GM18508 (cell line): Measurements from ENCODE around the gene RASAL2.
"Not testable (repeated sequence)": the region's sequence is repeated elsewhere in the genome, so short reads cannot be mapped to it uniquely, and the experiment has no call there.

Experiments used
- ATAC-seq: cut with Tn5 transposase; IDR thresholded peaks from one replicate; pipeline ENCODE4 v1.9.1; 2021; ENCODE audit warnings: moderate number of reproducible peaks; ENCODE audit not compliant: insufficient read depth, unreplicated experiment

RASAL2 gene

DNA sequence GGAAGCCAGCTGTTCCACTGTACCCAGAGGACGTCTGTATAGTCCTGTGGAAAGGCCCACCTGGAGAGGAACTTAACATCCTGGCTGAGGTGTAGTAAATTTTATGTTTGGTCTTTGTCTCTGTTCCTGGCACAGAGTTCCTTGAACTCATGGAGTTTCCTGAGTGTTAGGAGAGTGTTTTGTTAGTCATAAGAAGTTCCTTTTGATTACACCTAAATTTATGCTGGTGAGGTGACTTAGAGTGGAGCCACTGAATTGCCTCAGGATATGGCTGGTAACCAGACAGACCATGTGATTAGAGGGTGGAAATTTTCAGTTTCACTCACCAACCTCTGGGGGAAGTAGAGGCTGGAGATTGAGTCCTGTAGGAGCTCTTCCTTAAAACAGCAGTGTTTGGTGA, 57.9 kb downstream of the RASAL2 start:
- ATAC-seq = no peak

DNA sequence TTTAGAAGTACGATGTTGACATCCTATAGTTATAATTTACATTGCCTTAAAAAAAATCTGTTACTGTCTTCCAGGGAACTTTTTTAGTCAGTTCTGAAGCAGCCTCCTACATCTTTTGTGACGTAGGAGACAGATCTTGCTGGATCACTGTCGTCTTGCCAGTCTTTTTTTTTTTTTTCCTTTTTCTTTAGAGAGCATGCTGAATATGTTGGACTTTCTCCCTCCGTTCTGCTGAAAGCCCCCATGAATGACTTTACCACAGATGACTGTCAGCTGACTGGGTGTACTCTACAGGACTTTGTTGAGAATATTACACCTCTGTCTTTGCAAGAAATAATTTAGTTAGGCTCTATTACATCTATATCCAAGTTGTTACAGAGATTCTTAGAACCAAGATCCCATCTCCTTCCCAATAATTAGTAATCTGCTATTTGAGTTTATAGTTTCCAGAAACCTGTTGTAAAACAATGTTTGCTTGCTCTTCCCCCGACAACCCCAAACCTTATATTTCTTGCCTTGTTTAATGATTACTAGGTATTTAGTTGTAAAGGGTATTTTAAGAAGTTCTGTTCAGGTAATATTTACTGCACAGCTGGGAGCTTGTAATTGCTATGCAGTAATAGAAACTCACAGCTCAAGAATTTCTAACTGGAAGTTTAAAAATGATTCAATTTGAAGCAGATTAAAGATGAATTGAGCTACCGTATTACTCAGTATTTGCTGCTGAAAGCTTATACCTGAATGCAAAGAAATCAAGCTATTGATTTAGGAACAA, 61.8 kb downstream of the RASAL2 start:
- no peak for ATAC-seq

DNA sequence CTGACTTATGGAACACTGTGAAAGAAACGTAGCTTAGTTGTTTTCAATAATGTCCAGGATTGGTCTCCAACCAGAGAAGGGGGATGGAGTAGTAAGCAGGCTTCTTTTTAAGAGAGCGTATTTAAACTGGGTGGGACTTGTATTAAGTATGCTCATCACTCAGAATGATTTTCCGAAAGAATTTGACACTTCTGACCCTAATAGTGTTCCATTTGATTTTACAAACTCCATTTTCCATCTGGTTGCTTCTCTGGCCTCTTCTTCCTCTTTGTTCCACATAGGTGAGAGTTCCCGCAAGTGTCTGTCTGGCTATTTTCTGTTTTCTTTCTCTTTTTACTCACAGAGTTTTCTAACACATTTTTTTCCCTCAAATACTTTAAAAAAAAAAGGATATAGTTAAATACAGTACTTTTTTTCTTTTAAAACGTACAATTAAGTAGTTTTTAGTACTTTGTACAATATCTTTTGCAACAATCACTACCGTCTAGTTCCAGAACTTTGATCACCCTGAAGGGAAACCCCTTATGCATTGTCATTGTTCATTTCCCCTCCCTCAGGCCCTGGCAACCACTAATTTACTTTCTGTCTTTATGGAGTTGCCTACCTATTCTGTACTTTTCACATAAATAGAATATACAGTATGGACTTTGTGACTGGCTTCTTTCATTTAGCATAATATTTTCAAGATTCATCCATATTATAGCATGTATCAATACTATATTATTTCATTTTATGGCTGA, 67.0 kb downstream of the RASAL2 start:
- no peak for ATAC-seq

DNA sequence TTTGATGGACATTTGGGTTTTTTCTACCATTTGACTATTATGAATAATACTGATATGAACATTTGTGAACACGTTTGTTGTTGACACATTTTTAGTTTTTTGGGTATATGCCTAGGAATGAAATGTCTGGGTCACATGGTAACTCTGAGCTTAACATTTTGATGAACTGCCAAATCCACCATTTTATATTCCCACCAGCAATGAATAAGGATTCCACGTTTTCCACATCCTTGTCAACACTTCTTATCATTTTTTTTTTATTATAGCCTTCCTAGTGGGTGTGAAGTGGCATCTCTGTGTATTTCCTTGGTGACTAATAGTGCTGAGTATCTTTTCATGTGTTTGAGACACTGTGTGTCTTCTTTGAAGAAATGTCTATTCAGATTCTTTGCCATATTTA, 67.6 kb downstream of the RASAL2 start:
- no peak for ATAC-seq

DNA sequence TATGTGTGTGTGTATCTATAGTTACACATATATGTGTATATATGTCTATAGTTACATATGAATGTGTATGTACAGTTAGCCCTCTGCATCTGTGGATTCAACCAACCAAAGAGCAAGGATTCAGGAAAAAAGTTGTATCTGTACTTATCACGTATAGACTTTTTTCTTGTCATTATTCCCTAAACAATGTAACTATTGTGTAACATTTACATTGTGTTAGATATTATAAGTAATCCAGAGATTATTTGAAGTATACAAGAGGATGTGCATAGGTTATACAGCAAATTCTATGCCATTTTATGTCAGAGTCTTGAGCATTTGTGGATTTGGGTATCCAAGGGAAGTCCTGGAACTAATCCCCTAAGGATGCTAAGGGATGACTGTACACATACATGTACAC, 71.3 kb downstream of the RASAL2 start:
- no peak for ATAC-seq

DNA sequence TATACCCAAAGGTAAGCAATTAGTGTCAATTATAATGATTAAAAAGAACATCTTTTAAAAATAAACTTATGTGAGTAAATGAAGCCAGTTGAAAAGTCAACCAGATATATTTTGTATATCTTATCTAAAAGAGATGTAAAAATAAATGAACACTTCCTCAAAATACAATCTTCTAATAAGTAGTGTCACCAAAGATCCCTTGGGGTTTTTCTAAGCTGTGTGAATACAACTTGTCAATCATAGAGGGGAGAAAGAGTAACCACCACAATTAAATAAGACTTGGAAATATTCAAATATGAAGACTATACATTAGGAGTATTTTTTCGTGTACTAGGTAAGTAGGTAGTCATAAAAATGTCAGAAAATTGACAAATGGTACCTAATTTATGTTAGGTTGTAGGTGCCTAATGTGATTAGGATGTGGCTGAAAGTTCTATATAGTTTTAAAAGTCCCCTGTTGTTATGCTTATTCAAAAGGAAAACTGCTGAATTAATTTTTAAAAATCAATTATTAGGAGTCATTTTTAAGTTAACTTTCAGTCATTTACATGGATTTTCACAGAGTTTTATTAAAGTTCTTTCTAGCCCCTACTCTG, 72.6 kb downstream of the RASAL2 start:
- no peak for ATAC-seq

DNA sequence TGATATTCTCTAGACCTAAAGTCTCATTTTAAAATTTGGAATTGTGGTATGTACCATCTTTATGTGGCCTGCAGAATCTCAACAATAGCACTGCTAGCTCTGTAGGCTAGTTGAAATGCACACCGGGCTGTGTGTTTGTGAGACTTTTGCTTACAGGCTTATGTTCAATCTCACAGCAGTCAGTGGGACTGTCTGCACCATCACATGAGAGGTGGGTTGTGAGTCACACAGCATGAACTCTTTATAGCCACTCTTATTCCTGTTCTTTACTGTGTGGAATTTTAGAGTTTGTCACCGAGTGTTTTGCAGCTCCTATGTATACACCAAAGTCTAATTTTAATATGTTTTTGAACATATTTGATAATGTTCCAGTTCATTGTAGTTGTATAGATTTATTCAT, 74.6 kb downstream of the RASAL2 start:
- no peak for ATAC-seq

DNA sequence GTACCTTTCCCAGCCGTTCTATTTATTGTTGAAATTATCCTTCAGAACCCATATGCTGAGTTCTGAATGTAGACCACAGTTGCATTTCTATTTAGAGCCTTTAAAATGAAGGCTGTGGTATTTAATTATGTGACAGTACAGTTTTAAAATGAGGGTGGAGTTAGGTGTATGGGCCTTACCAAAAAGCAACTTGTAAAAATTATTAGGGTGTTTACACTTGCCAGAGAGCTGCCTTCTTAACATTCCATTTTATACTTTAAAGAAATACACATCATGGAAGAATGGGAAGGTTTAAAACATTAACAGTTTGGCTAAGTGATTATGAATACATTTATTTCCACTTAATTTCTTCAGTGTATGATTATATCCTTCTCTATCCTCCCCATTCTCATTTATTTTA, 75.7 kb downstream of the RASAL2 start:
- no peak for ATAC-seq

DNA sequence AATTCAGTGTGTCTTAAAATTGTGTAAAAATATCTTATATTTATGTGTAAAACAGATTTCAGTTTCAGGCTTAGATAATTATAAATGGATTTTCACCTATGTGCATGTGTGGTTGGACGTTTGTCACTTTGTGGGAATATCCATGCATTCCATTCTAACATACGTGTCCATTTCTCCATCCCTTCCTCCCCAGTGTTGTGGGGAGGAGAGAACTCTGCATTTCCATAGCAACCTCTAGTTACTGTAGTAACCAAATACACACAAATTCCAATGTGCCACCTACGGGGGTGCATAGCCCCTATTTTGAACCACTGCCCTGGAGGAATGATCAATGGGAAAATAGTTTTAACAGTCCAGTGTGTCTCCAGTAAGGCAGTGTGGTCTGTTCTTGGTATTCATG, 79.0 kb downstream of the RASAL2 start:
- no peak for ATAC-seq

DNA sequence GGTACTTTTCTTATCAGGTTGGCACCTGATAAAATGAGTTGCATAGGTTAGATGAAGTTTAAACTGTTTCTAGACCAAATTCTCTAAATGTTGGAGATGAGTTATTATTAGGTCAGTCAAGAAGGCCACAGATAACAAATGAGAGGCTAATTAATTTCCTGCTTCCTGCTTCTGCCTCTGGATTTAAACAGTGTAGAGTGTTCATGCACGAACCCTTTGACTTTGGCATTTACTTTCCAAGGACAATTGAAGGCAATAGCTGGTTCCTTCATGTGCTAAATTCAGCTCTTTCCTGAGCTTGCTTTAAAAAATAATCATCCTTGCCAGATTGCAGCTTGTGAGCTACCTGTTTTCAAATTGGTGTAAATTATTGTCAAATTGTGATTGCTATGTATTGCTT, 80.6 kb downstream of the RASAL2 start:
- ATAC-seq = no peak

DNA sequence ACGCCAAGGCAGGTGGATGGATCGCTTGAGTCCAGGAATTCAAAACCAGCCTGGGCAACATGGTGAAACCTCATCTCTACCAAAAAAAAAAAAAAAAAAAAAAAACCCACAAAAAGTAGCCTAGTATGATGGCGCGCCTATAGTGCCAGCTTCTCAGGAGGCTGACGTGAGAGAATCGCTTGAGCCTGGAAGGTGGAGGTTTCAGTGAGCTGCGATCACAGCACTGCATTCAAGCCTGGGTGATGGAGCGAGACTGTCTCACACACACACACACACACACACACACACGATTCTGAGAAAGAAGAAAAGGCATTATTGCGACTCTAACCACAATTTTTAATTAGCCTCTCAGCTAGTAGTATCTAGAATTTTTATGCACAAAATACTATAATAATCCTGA, 86.5 kb downstream of the RASAL2 start:
- ATAC-seq = no peak

DNA sequence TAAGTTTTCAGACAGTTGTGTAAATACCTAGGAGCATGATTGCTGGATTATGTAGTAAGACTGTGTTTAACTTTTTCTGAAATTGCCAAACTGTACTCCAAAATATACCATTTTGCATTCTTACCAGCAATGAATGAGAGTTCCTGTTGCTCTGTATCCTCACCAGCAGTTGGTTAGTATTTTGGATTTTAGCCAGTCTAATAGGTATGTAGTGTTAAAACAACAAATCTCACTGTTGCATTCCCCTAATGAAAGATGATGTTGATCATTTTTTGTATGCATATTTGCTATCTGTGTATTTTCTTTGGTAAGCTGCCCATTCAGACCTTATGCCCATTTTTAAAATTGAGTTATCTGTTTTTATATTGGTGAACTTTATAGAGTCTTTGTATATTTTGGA, 89.9 kb downstream of the RASAL2 start:
- no peak for ATAC-seq

DNA sequence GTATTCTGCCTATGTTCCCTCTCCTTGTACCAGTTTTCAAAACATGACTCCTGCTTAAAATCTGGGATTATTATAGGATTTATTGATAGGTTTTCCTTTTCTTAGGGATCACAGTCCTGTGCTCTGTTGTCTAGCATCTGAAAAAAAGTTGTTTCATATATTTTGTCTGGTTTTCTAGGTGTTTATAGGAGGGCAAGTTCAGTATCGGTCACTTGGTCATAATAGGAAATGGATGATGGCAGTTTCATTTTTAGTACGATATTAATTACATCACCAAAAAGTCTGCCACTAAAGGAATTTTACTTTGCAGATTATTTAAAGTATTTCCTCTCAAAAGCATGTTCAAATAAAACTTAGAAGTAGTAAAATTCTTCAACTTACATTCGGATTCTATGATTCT, 94.4 kb downstream of the RASAL2 start:
- ATAC-seq = no peak

DNA sequence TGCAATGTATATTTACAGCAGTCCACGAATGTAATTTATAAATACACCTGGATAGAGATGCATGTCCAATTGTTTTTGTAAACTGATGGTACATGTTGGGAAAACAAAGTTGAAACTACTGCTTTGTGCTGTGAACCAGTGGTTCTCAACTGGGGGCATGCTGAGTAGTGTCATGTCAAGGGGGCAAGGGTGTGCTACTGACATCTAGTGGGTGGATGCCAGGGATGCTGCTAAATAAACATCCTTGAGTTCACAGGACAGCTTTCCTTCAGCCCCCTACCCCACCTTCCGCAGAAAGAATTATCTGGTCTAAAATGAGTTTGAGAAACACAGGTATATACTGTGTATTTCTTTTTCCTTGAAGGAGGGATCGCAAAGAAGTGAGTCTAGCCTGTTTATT, 95.9 kb downstream of the RASAL2 start:
- ATAC-seq = no peak

DNA sequence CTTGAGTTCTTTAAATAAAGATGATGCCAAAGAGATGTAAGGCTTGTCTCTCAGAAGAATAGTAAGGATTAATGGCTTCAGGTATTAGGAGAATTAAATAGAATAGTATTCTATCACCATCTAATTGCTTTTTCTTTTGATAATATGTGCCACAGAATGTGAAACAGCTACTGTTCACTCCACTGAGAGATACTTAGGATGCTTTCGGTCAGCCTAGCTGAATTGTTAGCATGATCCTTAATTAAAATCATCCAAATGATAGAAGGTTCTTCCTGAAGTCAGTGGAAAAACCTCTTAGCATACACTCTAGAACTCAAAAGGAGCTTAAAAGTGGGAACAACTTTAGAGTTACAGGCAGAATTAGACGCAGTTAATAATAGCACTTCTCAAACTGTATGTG, 97.0 kb downstream of the RASAL2 start:
- ATAC-seq = no peak

DNA sequence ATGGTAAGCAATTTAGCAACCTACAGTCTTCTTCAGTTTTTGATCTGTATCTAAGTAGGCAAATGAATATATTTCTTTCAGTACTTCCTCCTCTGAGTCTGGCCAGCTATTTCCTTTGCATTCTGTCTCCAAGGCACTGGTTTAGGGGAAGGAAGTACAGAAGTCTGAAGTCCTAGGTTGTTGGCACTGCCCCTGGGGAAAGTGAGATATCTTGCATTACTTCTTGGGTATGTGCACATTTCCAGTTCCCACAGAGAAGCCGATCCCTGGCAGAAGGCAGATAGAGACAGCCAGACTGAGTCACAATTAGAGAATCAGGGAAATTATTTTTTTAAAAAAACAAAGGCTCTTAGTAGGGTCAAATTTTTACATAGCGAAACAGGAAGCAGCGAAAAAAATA, 98.8 kb downstream of the RASAL2 start:
- no peak for ATAC-seq

DNA sequence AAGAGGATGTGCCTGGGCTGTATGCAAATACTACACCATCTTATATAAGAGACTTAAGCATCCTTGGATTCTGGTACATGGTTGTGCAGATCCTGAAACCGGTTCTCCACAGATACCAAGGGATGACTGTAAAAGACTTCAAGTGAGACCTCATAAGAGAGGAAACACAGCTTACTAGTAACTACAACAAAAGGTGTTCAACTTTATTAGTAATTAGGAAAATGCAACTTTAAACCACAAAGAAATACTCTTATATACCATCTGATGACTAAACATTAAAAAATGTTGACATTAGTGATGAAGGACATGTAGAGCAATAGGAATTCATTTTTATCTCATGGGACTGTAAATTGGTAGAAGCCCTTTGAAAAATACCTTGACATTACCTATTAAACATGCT, 102.7 kb downstream of the RASAL2 start:
- no peak for ATAC-seq

DNA sequence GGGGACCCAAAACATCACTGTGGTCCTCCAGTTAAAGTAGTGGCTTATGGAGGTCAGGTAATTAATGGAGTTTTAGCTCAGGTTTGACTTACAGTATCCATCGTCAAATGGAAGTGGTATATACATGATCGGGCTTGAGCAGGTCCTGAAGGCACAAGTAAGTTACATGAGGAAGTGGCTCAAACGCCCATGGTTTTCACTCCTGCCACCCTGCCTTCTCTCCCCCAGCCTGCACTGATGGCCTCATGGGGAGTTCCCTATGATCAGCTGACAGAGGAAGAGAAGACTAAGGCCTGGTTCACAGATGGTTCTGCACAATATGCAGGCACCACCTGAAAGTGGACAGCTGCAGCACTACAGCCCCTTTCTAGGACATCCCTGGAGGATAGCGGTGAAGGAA, 108.2 kb downstream of the RASAL2 start:
- ATAC-seq = not testable (repeated sequence)

DNA sequence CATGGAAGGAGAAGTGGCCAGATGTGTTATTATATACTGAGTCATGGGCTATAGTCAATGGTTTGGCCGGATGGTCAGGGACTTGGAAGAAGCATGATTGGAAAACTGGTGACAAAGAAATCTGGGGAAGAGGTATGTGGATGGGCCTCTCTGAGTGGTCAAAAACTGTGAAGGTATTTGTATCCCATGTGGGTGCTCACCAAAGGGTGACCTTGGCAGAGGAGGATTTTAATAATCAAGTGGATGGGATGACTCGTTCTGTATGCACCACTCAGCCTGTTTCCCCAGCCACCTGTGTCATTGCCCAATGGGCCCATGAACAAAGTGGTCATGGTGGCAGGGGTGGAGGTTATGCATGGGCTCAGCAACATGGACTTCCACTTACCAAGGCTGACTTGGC, 108.6 kb downstream of the RASAL2 start:
- ATAC-seq = not testable (repeated sequence)

DNA sequence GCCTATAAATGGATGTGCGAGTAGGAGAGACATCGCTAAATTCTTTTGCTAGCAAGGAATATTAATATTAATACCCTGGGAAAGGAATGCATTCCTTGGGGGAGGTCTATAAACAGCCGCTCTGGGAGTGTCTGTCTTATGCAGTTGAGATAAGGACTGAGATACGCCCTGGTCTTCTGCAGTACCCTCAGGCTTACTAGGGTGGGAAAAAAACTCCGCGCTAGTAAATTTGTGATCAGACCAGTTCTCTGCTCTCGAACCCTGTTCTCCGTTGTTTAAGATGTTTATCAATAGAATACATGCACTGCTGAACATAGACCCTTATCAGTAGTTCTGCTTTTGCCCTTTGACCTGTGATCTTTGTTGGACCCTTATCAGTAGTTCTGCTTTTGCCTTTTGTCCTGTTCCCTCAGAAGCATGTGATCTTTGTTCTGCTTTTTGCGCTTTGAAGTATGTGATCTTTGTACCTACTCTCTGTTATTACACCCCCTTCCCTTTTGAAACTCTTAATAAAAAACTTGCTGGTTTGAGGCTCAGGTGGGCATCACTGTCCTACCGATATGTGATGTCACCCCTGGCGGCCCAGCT, 114.5 kb downstream of the RASAL2 start:
- ATAC-seq = not testable (repeated sequence)

DNA sequence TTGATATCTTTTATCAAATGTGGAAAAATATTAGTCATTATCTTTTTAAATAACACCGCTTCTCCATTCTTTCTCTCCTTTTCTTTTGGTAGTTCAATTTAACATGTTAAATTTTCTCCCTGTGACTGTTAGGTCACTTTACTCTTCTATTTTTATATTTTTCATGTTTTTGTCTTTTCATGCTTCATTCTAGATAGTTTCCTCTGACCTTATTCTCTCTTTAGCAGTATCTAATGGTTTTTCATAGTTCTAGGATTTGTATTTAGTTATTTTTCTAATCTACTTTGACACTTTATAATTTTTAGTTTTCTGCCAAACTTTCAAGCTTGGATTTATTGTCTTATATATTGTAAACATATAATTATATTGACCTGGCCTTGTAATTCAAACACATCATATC, 116.0 kb downstream of the RASAL2 start:
- no peak for ATAC-seq
